ENCODE data around the gene ARHGEF25.
"Not testable (repeated sequence)": the region's sequence is repeated elsewhere in the genome, so short reads cannot be mapped to it uniquely, and the experiment has no call there.

Gene ARHGEF25

DNA sequence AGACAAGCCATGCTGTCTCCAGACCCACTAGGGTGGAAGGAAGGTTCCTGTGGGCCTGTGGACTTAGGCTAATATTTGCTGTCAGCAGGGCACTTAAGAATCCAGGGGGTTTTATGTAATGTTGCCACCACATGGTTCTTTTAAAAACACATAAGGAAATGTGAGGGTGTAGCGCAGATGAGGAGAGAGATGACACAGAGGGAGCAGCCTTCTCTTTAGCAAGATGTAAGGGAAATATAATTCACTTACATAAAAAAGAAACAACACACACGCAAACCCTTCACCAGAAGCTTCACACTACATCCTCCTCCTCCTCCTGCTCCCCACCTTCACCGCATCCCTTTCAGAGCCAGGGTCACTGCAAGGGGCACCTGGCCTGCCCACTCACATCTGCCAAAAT, 25.1 kb upstream of the ARHGEF25 start:
- no peak for FAIRE-seq

- no peak for FAIRE-seq
These were observed 24.3 kb upstream of the ARHGEF25 start for GRCh38 chr12:57586832-57587429.

DNA sequence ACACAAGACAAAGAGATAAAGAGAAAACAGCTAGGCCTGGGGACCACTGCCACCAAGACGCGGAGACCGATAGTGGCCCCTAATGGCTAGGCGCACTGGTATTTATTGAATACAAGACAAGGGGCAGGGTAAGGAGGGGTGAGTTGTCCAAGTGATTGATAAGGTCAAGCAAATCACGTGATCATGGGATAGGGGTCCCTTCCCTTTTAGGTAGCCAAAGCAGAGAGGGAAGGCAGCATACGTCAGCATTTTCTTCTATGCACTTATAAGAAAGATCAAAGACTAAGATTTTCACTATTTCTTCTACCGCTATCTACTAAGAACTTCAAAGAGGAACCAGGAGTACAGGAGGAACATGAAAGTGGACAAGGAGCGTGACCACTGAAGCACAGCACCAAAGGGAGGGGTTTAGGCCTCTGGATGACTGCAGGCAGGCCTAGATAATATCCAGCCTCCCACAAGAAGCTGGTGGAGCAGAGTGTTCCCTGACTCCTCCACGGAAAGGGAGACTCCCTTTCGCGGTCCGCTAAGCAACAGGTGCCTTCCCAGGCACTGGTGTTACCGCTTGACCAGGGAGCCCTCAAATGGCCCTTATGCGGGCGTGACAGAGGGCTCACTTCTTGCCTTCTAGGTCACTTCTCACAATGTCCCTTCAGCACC, 22.2 kb upstream of the ARHGEF25 start:
- not testable (repeated sequence) for FAIRE-seq

GRCh38 chr12:57590479-57590863, 20.8 kb upstream of the ARHGEF25 start:
- FAIRE-seq: no peak

GRCh38 chr12:57590864-57591781, 20.1 kb upstream of the ARHGEF25 start, which contains the start of gene PIP4K2C:
Gene PIP4K2C, plus strand, starts transcription at chr12:57591192. Its CDS starts 98 bp downstream, at chr12:57591290.
- no peak for FAIRE-seq

DNA sequence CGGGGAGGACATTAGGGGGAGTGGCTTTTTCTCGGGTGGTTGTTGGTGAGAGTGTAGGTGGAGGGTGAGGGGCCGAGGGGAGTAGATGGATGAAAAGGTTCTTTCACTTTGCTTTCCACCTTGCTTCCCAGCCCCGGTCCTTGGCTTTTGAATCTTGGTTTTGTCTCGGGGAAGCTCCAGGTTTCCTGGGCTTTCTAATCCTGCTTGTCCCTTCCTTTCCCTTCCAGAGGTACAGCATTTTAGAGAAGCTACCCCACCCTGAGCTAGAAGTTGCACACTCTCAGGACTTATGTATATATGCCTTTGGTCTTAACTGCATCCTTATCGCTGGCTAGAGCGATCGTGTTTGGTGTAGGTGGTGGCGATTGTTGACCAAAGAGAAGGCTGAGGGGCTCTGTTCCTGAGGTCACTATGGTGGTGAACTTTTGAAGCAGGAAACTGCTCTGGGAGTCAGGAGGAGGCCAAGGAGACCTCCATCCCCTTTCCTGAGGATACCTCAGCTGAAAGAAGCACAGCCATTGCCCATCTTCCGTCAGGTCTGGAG, 19.4 kb upstream of the ARHGEF25 start:
- FAIRE-seq: no peak

- FAIRE-seq: no peak
These were observed 18.6 kb upstream of the ARHGEF25 start for GRCh38 chr12:57592551-57593165.

- no peak for FAIRE-seq
These were observed 18.0 kb upstream of the ARHGEF25 start for GRCh38 chr12:57593187-57593586.

GRCh38 chr12:57600395-57600794, 10.8 kb upstream of the ARHGEF25 start:
- no peak for FAIRE-seq

DNA sequence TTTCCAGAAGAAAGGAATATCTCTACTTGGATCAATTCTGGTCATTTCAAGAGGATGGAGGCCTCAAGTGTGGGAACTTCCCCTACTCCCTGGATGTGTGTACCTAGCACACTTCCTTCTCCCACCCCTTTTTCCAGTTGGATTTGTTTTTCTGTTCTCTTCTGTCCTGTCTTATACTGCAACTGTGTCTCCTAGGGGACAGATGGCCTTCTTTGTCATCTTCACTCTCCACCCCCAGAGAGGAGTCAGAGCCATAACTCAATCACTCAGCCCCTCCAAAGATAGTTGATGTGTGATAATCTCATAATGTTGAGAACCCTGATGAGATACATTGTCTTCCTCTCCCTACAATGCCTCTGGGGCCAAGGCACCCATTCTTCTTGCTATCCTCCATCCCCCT, 8.7 kb upstream of the ARHGEF25 start:
- FAIRE-seq: no peak

DNA sequence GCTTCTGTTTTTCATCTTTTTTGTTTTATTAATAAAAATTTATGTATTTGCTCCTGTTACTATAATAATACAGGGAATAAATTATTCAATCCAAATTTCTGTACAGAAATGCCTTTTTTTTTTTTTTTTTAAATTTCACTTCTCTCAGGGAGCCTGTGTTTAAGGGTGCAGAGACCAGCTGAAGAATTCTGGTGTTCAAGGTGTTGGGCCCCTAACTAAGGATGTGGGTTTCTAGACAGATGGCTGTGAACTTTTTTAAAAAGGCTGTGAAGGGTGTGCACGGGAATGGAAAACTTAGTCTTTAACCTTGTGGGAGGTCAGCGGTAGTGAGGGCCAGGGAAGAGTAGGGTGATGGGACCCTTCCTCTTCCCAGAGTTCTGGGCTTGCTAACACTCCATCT, 7.9 kb upstream of the ARHGEF25 start:
- FAIRE-seq: no peak

GRCh38 chr12:57603815-57604453, 7.3 kb upstream of the ARHGEF25 start:
- FAIRE-seq: no peak

DNA sequence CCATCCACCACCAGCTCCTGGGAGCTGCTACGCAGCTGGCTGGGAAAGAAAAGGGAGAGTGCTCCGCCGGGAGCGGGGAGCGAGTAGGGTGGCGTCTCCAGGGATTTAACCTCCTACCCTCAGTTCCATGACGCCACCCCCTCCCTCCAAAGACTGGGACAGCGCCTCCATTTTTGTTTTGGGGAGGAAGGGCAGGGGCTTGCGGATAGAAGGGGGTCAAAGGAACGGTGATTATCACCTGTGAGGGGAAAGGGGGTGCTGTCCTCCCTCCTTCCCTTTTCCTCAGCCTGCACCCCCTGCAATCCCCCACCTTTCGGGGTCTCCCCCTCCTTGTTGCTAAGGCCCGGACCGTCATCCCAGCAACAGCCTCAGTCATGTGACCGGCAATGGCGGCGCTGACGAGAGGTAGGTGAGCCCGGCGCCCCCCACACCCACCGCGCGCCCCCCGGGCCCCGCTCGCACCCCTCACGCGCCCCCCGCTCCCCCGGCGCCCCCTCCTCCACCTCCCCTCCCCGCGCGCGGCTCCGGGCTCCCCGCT, 6.7 kb upstream of the ARHGEF25 start, which contains the start of gene DTX3:
DTX3 (plus strand) TSS at position 371 of the 538 bp plus-strand sequence. CDS start 1,694 bp downstream, outside the sequence.
- FAIRE-seq: no peak

- no peak for FAIRE-seq
These were observed 6.0 kb upstream of the ARHGEF25 start for GRCh38 chr12:57604992-57605810.

- no peak for FAIRE-seq
These were observed 5.4 kb upstream of the ARHGEF25 start for GRCh38 chr12:57605811-57606311.

DNA sequence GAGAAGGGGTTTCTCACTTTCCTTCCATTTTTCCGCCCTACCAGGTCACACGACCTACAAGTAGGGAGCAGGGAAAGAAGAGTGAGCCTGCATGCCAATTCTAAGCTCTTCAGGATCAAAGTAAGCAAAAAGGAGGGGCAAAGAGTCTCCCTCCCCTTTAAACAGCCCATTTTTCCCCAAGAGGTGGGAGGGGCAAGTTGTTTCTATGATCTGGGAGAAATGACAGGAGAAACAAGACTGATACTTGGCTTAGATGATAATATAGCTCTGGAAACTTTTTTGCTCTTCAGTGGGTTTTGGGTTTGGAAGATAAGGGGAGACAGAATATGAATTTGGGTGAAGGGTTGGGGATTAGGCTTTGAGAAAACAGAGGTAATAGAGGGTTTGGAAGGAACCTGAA, 4.8 kb upstream of the ARHGEF25 start:
- FAIRE-seq: no peak

DNA sequence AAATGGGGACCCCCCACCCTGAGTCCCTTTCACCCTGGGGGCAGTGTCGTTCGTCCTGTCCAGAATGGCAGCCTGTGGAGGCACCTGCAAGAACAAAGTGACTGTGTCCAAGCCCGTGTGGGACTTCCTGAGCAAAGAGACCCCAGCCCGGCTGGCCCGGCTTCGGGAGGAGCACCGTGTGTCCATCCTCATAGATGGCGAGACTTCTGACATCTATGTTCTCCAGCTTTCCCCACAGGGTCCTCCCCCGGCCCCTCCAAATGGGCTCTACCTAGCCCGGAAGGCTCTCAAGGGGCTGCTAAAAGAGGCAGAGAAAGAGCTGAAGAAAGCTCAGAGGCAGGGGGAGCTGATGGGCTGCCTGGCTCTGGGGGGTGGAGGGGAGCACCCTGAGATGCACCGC, 4.4 kb upstream of the ARHGEF25 start:
- no peak for FAIRE-seq

- no peak for FAIRE-seq
These were observed 3.1 kb upstream of the ARHGEF25 start for GRCh38 chr12:57607958-57608663.

DNA sequence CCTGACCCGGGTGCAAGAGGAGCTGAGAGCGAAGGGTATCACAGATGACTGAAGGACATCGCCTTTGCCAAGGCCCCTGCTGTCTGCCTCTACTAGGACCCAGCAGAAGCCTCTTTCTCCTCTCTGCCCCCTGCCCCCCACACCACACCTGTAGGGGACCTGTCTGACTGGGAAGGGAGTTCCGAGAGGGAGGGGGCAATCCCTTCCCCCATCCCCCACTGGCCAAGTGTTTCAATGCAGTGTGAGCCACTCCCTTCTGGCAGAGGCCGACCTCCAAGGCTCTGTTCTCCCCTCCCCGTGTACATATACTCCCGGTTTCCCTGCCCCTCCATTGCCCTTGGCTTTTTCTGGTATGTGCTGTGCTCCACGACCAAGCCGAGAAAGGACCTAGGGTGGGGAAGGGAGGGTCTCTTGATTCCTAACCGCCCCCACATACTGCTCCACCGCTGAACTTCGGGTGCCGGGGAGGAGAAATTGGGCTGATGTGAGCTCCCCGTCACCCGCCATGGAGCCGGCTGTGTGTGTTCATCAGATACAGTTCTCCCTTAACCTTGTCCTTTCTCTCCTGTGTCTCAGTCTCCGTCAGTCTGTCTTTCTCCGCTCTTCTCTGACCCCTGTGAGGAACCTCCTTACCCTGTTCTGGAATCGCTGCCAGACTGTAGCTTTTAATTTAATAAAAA, 2.0 kb upstream of the ARHGEF25 start:
- FAIRE-seq: no peak

Data from islet of Langerhans (tissue), 1 donor.